WTC11 (cell line): ENCODE data around the gene UGT1A3. TPM values are rescaled to one million over a fixed set of nuclear protein-coding genes. Genes with fewer than 3 reads are reported as not detected.

Source experiments
- ATAC-seq: fragments of 200-7000 bp; cut with Tn5 transposase; 2 replicates; pipeline ENCODE4 v1.10.0; 2021; ENCODE audit warnings: mild to moderate bottlenecking, moderate library complexity
- CTCF ChIA-PET: fragments of 300-600 bp; sonication (Branson Sonifier 250); formaldehyde crosslinking; loops from one replicate; lab custom pipeline; 2021; ENCODE audit warnings: antibody characterized with exemption; lab: Charles Lee
- POLR2A ChIA-PET: fragments of 350-600 bp; sonication (Branson Sonifier 250); formaldehyde crosslinking; loops from one replicate; lab custom pipeline; 2021; ENCODE audit warnings: antibody characterized with exemption; lab: Charles Lee
- DNase-seq: peaks from one replicate; pipeline ENCODE4 v3.0.0; 2021; ENCODE audit warnings: low spot score
- H3K27ac Mint-ChIP-seq: 2 replicates; pipeline ENCODE4 v1.8.0; 2021; ENCODE audit warnings: mixed read lengths
- H3K27me3 Mint-ChIP-seq: 2 replicates; pipeline ENCODE4 v1.8.0; 2021; ENCODE audit warnings: low read depth, mild to moderate bottlenecking, moderate library complexity, mixed read lengths
- H3K36me3 Mint-ChIP-seq: 2 replicates; pipeline ENCODE4 v1.8.0; 2021; ENCODE audit warnings: mixed read lengths
- H3K4me1 Mint-ChIP-seq: 2 replicates; pipeline ENCODE4 v1.8.0; 2022; ENCODE audit warnings: mixed read lengths
- H3K4me3 Mint-ChIP-seq: 2 replicates; pipeline ENCODE4 v1.8.0; 2021; ENCODE audit warnings: mild to moderate bottlenecking, moderate library complexity, mixed read lengths
- H3K9me3 Mint-ChIP-seq: 2 replicates; pipeline ENCODE4 v1.8.0; 2021; ENCODE audit warnings: mixed read lengths
- AR ChIP-seq: fragments of 250-450 bp; sonication (Bioruptor Pico); IDR thresholded peaks from 2 replicates; pipeline ENCODE4 v1.9.0; 2021; ENCODE audit warnings: mild to moderate bottlenecking
- ATF1 ChIP-seq: sonication (generic); formaldehyde crosslinking; IDR thresholded peaks from 2 replicates; pipeline ENCODE4 v1.8.1; 2023; ENCODE audit warnings: mild to moderate bottlenecking, moderate library complexity, missing genetic modification reagents
- CBFB ChIP-seq: sonication (generic); formaldehyde crosslinking; IDR thresholded peaks from 2 replicates; pipeline ENCODE4 v1.8.1; 2022; ENCODE audit warnings: mild to moderate bottlenecking, low read depth, missing genetic modification reagents
- CREB1 ChIP-seq: sonication (generic); formaldehyde crosslinking; IDR thresholded peaks from 2 replicates; pipeline ENCODE4 v1.8.0; 2023; ENCODE audit warnings: mild to moderate bottlenecking, missing genetic modification reagents
- CTCF ChIP-seq: fragments of 200-600 bp; IDR thresholded peaks from 2 replicates; pipeline ENCODE4 v1.8.0; 2022; ENCODE audit warnings: antibody characterized with exemption
- ERG ChIP-seq: fragments of 250-450 bp; sonication (Bioruptor Pico); IDR thresholded peaks from 2 replicates; pipeline ENCODE4 v1.8.0; 2021; ENCODE audit warnings: mild to moderate bottlenecking
- FOXJ3 ChIP-seq: sonication (generic); formaldehyde crosslinking; IDR thresholded peaks from 2 replicates; pipeline ENCODE4 v1.9.0; 2021; ENCODE audit warnings: missing genetic modification reagents, mild to moderate bottlenecking, borderline replicate concordance
- GRHL2 ChIP-seq: fragments of 250-450 bp; sonication (Bioruptor Pico); IDR thresholded peaks from 2 replicates; pipeline ENCODE4 v1.8.0; 2022; ENCODE audit warnings: mild to moderate bottlenecking, moderate library complexity; ENCODE audit not compliant: insufficient replicate concordance, severe bottlenecking
- GTF2I ChIP-seq: fragments of 250-450 bp; sonication (Bioruptor Pico); conservative IDR thresholded peaks from 2 replicates; pipeline ENCODE4 v1.4.0; 2021; ENCODE audit warnings: mild to moderate bottlenecking
- HMGXB4 ChIP-seq: sonication (generic); formaldehyde crosslinking; IDR thresholded peaks from 2 replicates; pipeline ENCODE4 v1.8.1; 2023; ENCODE audit warnings: mild to moderate bottlenecking, moderate library complexity, missing genetic modification reagents
- IRF2 ChIP-seq: sonication (generic); formaldehyde crosslinking; IDR thresholded peaks from 2 replicates; pipeline ENCODE4 v1.8.0; 2022; ENCODE audit warnings: low read depth, missing genetic modification reagents, borderline replicate concordance
- MAX ChIP-seq: sonication (generic); formaldehyde crosslinking; IDR thresholded peaks from 2 replicates; pipeline ENCODE4 v1.8.0; 2022; ENCODE audit warnings: mild to moderate bottlenecking, missing genetic modification reagents
- SMAD4 ChIP-seq: sonication (generic); formaldehyde crosslinking; IDR thresholded peaks from 2 replicates; pipeline ENCODE4 v1.8.0; 2022; ENCODE audit warnings: mild to moderate bottlenecking, missing genetic modification reagents
- SP1 ChIP-seq: sonication (generic); formaldehyde crosslinking; conservative IDR thresholded peaks from 2 replicates; pipeline ENCODE4 v1.8.1; 2022; ENCODE audit warnings: missing genetic modification reagents
- STAT6 ChIP-seq: sonication (generic); formaldehyde crosslinking; conservative IDR thresholded peaks from 2 replicates; pipeline ENCODE4 v1.8.1; 2023; ENCODE audit warnings: mild to moderate bottlenecking, low read depth, missing genetic modification reagents, moderate library complexity
- TEAD1 ChIP-seq: sonication (generic); formaldehyde crosslinking; IDR thresholded peaks from 2 replicates; pipeline ENCODE4 v1.8.0; 2022; ENCODE audit warnings: mild to moderate bottlenecking, missing genetic modification reagents
- USF2 ChIP-seq: sonication (generic); formaldehyde crosslinking; IDR thresholded peaks from 2 replicates; pipeline ENCODE4 v1.8.1; 2023; ENCODE audit warnings: mild to moderate bottlenecking, missing genetic modification reagents, moderate library complexity
- ZBTB21 ChIP-seq: sonication (generic); formaldehyde crosslinking; IDR thresholded peaks from 2 replicates; pipeline ENCODE4 v1.8.1; 2023; ENCODE audit warnings: mild to moderate bottlenecking, missing genetic modification reagents, borderline replicate concordance
- ZNF317 ChIP-seq: sonication (generic); formaldehyde crosslinking; IDR thresholded peaks from 2 replicates; pipeline ENCODE4 v1.8.1; 2023; ENCODE audit warnings: low read depth, mild to moderate bottlenecking, moderate library complexity, missing genetic modification reagents, borderline replicate concordance
- ZSCAN18 ChIP-seq: fragments of 250-450 bp; sonication (Bioruptor Pico); IDR thresholded peaks from 2 replicates; pipeline ENCODE4 v2.1.2; 2022; ENCODE audit warnings: mild to moderate bottlenecking, moderate library complexity
- total RNA-seq: library from RNA; stranded (reverse); gene quantifications from 3 replicates; pipeline ENCODE4 v1.2.3, GENCODE V29; 2021

UGT1A3 gene
- total RNA-seq, 1 experiment from 2014 or later: not detected

GRCh38 chr2:233811087-233811486, 82.2 kb downstream of the UGT1A3 start (continued):
- TF ChIP-seq HMGXB4 (CRISPR knock-in tag) (no peak), SP1 (CRISPR knock-in tag) (no peak), CREB1 (no peak), FOXJ3 (CRISPR knock-in tag) (no peak), SMAD4 (no peak), GRHL2 (no peak), IRF2 (CRISPR knock-in tag) (no peak), USF2 (CRISPR knock-in tag) (no peak), AR (CRISPR knock-in tag) (no peak)

GRCh38 chr2:233811732-233812131, 82.9 kb downstream of the UGT1A3 start:
- ATAC-seq: no peak
- Mint-ChIP-seq H3K9me3 (peaks cover 11% of the 10 kb centered on the region), H3K27ac (no peak overlapping the region), H3K4me1 (no peaks in the 10 kb centered on the region), H3K27me3 (no peaks in the 10 kb centered on the region; the same call in 1 of the 2 replicates), H3K36me3 (no peaks in the 10 kb centered on the region), H3K4me3 (no peak overlapping the region)
- DNase-seq: no peak
- CTCF ChIA-PET: no interaction called here
- POLR2A ChIA-PET: no interaction called here
- TF ChIP-seq ZBTB21 (no peak), ATF1 (CRISPR knock-in tag) (no peak), TEAD1 (CRISPR knock-in tag) (no peak), CTCF (no peak), CBFB (no peak), ERG (CRISPR knock-in tag) (no peak), ZNF317 (CRISPR knock-in tag) (no peak), STAT6 (CRISPR knock-in tag) (no peak), GTF2I (CRISPR knock-in tag) (no peak), MAX (CRISPR knock-in tag) (no peak), HMGXB4 (CRISPR knock-in tag) (no peak), ZSCAN18 (no peak)
